OCI-LY1 (cell line): ENCODE measurements around the gene CGREF1.

ENCODE experiments used
- H2AFZ ChIP-seq: fragments of 200-600 bp; sonication (generic), shearing (Covaris generic); 2 replicates; pipeline ENCODE4 v1.6.0; 2014; ENCODE audit warnings: antibody characterized with exemption, mild to moderate bottlenecking, low read length
- H3F3A ChIP-seq: fragments of 200-600 bp; sonication (generic), shearing (Covaris generic); 2 replicates; pipeline ENCODE4 v1.6.0; 2014; ENCODE audit warnings: mild to moderate bottlenecking, antibody characterized with exemption, low read length, moderate library complexity; ENCODE audit not compliant: insufficient read depth
- H3K27ac ChIP-seq: fragments of 200-600 bp; sonication (generic); 2 replicates; pipeline ENCODE4 v1.5.1; 2014; ENCODE audit warnings: low read length, mixed run types, mild to moderate bottlenecking, low read depth; ENCODE audit not compliant: poor library complexity, severe bottlenecking
- H3K27me3 ChIP-seq: fragments of 200-600 bp; sonication (generic); 2 replicates; pipeline ENCODE4 v1.6.0; 2014; ENCODE audit warnings: antibody characterized with exemption, mild to moderate bottlenecking, low read length, moderate library complexity; ENCODE audit not compliant: insufficient read depth
- H3K36me3 ChIP-seq: fragments of 200-600 bp; sonication (generic); 2 replicates; pipeline ENCODE4 v1.6.1; 2014; ENCODE audit warnings: mild to moderate bottlenecking, antibody characterized with exemption, low read length, moderate library complexity, mixed read lengths; ENCODE audit not compliant: insufficient read depth
- H3K4me1 ChIP-seq: fragments of 200-600 bp; sonication (generic); 2 replicates; pipeline ENCODE4 v1.5.1; 2014; ENCODE audit warnings: mild to moderate bottlenecking, low read length, moderate library complexity; ENCODE audit not compliant: insufficient read depth, severe bottlenecking
- H3K4me2 ChIP-seq: fragments of 200-600 bp; sonication (generic), shearing (Covaris generic); 2 replicates; pipeline ENCODE4 v1.6.1; 2014; ENCODE audit warnings: low read length
- H3K4me3 ChIP-seq: fragments of 200-600 bp; sonication (generic); 2 replicates; pipeline ENCODE4 v1.5.1; 2014; ENCODE audit warnings: low read length, low read depth, mild to moderate bottlenecking, mixed read lengths; ENCODE audit not compliant: poor library complexity, severe bottlenecking
- H3K79me2 ChIP-seq: fragments of 200-600 bp; shearing (Covaris generic); 2 replicates; pipeline ENCODE4 v1.6.1; 2016; ENCODE audit warnings: mixed run types, low read length, mixed read lengths; ENCODE audit not compliant: insufficient read depth
- H3K9ac ChIP-seq: fragments of 200-600 bp; sonication (generic), shearing (Covaris generic); 2 replicates; pipeline ENCODE4 v1.6.1; 2014; ENCODE audit warnings: mild to moderate bottlenecking, low read length, mixed read lengths
- H3K9me2 ChIP-seq: fragments of 200-600 bp; sonication (generic), shearing (Covaris generic); 2 replicates; pipeline ENCODE4 v1.6.1; 2014; ENCODE audit warnings: low read depth, mild to moderate bottlenecking, low read length, mixed read lengths
- H3K9me3 ChIP-seq: fragments of 200-600 bp; shearing (Covaris generic); 2 replicates; pipeline ENCODE4 v1.6.1; 2014; ENCODE audit warnings: low read length, mixed read lengths
- H4K20me1 ChIP-seq: fragments of 200-600 bp; sonication (generic), shearing (Covaris generic); 2 replicates; pipeline ENCODE4 v1.6.0; 2016; ENCODE audit warnings: mild to moderate bottlenecking, low read length; ENCODE audit not compliant: insufficient read depth
- CTCF ChIP-seq: fragments of 200-600 bp; sonication (generic), shearing (Covaris generic); IDR thresholded peaks from 2 replicates; pipeline ENCODE4 v1.5.1; 2017; ENCODE audit warnings: mild to moderate bottlenecking, antibody characterized with exemption, low read length, moderate library complexity, mixed read lengths
- EZH2 ChIP-seq: fragments of 200-600 bp; sonication (generic), shearing (Covaris generic); IDR thresholded peaks from 2 replicates; pipeline ENCODE4 v1.8.0; 2017; ENCODE audit warnings: borderline replicate concordance, mixed run types, mild to moderate bottlenecking, antibody characterized with exemption, low read length, moderate library complexity, mixed read lengths

CGREF1 gene

GRCh38 chr2:27137322-27137935 lies 18.5 kb upstream of the CGREF1 start:
- H3K27me3 ChIP-seq, result 0 out of 2 replicates have a peak, but pooled peaks cover 6% of the 10 kb centered on the region
- H3K9ac ChIP-seq, result no peak overlapping the region
- peaks cover 5% of the 10 kb centered on the region; the same call in 1 of the 2 replicates for H3K36me3 ChIP-seq
- H3K9me2 ChIP-seq, result no peaks in the 10 kb centered on the region
- no peaks in the 10 kb centered on the region for H4K20me1 ChIP-seq
- H3K9me3 ChIP-seq, result no peaks in the 10 kb centered on the region
- TF ChIP-seq CTCF (no peak), EZH2 (no peak)
- no peaks in the 10 kb centered on the region for H3K79me2 ChIP-seq
- H3K27ac ChIP-seq, result no peak overlapping the region
- H3K4me2 ChIP-seq, result no peak overlapping the region
- H3K4me3 ChIP-seq, result no peak overlapping the region
- no peaks in the 10 kb centered on the region for H3F3A ChIP-seq
- H3K4me1 ChIP-seq, result peaks cover 15% of the 10 kb centered on the region
- no peak overlapping the region for H2AFZ ChIP-seq

- TF ChIP-seq EZH2 (no peak), CTCF (no peak)
- H3K27ac ChIP-seq, result no peak overlapping the region
- no peak overlapping the region for H3K4me3 ChIP-seq
- no peak overlapping the region for H3K9ac ChIP-seq
- no peak overlapping the region for H3K4me2 ChIP-seq
- no peak overlapping the region for H2AFZ ChIP-seq
- H3K27me3 ChIP-seq, result 0 out of 2 replicates have a peak, but pooled peaks cover 6% of the 10 kb centered on the region
- H3F3A ChIP-seq, result no peaks in the 10 kb centered on the region
- H3K36me3 ChIP-seq, result peaks cover 12% of the 10 kb centered on the region
- peaks cover 15% of the 10 kb centered on the region for H3K4me1 ChIP-seq
- no peaks in the 10 kb centered on the region for H3K9me3 ChIP-seq
- no peaks in the 10 kb centered on the region for H3K79me2 ChIP-seq
- H3K9me2 ChIP-seq, result no peaks in the 10 kb centered on the region
- no peaks in the 10 kb centered on the region for H4K20me1 ChIP-seq
Measured at GRCh38 chr2:27136751-27137150, 17.8 kb upstream of the CGREF1 start.

GRCh38 chr2:27135478-27135955 lies 16.6 kb upstream of the CGREF1 start:
- no peak for TF ChIP-seq EZH2
- TF ChIP-seq CTCF, result no peak
- H3K36me3 ChIP-seq, result peaks cover 24% of the 10 kb centered on the region
- no peaks in the 10 kb centered on the region for H4K20me1 ChIP-seq
- 0 out of 2 replicates have a peak, but pooled peaks cover 6% of the 10 kb centered on the region for H3K27me3 ChIP-seq
- peaks cover 15% of the 10 kb centered on the region for H3K4me1 ChIP-seq
- H3K79me2 ChIP-seq, result no peaks in the 10 kb centered on the region
- no peaks in the 10 kb centered on the region for H3K9me3 ChIP-seq
- H3F3A ChIP-seq, result no peaks in the 10 kb centered on the region
- H2AFZ ChIP-seq, result no peak overlapping the region
- H3K4me3 ChIP-seq, result no peak overlapping the region
- no peaks in the 10 kb centered on the region for H3K9me2 ChIP-seq
- no peak overlapping the region for H3K9ac ChIP-seq
- no peak overlapping the region for H3K4me2 ChIP-seq
- no peak overlapping the region for H3K27ac ChIP-seq
